HG02870 (cell line): ENCODE measurements around the gene FIBP.

ENCODE experiments used
- ATAC-seq: cut with Tn5 transposase; IDR thresholded peaks from one replicate; pipeline ENCODE4 v1.9.1; 2021; ENCODE audit warnings: mild to moderate bottlenecking, moderate library complexity; ENCODE audit not compliant: unreplicated experiment

FIBP gene

GRCh38 chr11:65888163-65888814 is at the start of gene FIBP:
Gene FIBP, minus strand, starts transcription at chr11:65888471. Its CDS starts 53 bp downstream, at chr11:65888418.
- ATAC-seq: peak; percentile 41

GRCh38 chr11:65937766-65938165 is 49.5 kb upstream of the FIBP start:
- no peak for ATAC-seq

GRCh38 chr11:65934014-65934413 is 45.7 kb upstream of the FIBP start:
- ATAC-seq: no peak

GRCh38 chr11:65932558-65932919 is 44.3 kb upstream of the FIBP start:
- ATAC-seq: no peak

GRCh38 chr11:65931773-65932557 is 43.7 kb upstream of the FIBP start:
- no peak for ATAC-seq

GRCh38 chr11:65928667-65929066 is 40.4 kb upstream of the FIBP start:
- ATAC-seq: no peak

- no peak for ATAC-seq
Measured at GRCh38 chr11:65927904-65928397, 39.7 kb upstream of the FIBP start.

GRCh38 chr11:65925397-65925796 is 37.1 kb upstream of the FIBP start:
- ATAC-seq: no peak

- ATAC-seq: no peak
Measured at GRCh38 chr11:65922565-65922964, 34.3 kb upstream of the FIBP start.

- no peak for ATAC-seq
Measured at GRCh38 chr11:65921876-65922275, 33.6 kb upstream of the FIBP start.

- no peak for ATAC-seq
Measured at GRCh38 chr11:65921033-65921555, 32.8 kb upstream of the FIBP start.

- ATAC-seq: no peak
Measured at GRCh38 chr11:65920372-65920802, 32.1 kb upstream of the FIBP start.

- ATAC-seq: peak; percentile 22
Measured at GRCh38 chr11:65919573-65920371, 31.5 kb upstream of the FIBP start.

- ATAC-seq: peak; percentile 80
Measured at GRCh38 chr11:65919141-65919572, 30.9 kb upstream of the FIBP start, which contains the start of gene DRAP1. Gene DRAP1, plus strand, starts transcription at chr11:65919426. Its CDS starts 76 bp downstream, at chr11:65919502.

- peak; percentile 39 for ATAC-seq
Measured at GRCh38 chr11:65918211-65919140, 30.2 kb upstream of the FIBP start, which contains the start of gene C11orf68. Gene C11orf68, minus strand, starts transcription at chr11:65919062. Its CDS starts 31 bp downstream, at chr11:65919031.

- ATAC-seq: no peak
Measured at GRCh38 chr11:65917434-65918210, 29.4 kb upstream of the FIBP start.

GRCh38 chr11:65917077-65917433 is 28.8 kb upstream of the FIBP start:
- ATAC-seq: no peak

- no peak for ATAC-seq
Measured at GRCh38 chr11:65916391-65916790, 28.1 kb upstream of the FIBP start.

GRCh38 chr11:65915821-65916251 is 27.6 kb upstream of the FIBP start:
- ATAC-seq: no peak
